ENCODE results near the gene ARPC1A.
"Not testable (repeated sequence)": the region's sequence is repeated elsewhere in the genome, so short reads cannot be mapped to it uniquely, and the experiment has no call there.

Gene ARPC1A

DNA sequence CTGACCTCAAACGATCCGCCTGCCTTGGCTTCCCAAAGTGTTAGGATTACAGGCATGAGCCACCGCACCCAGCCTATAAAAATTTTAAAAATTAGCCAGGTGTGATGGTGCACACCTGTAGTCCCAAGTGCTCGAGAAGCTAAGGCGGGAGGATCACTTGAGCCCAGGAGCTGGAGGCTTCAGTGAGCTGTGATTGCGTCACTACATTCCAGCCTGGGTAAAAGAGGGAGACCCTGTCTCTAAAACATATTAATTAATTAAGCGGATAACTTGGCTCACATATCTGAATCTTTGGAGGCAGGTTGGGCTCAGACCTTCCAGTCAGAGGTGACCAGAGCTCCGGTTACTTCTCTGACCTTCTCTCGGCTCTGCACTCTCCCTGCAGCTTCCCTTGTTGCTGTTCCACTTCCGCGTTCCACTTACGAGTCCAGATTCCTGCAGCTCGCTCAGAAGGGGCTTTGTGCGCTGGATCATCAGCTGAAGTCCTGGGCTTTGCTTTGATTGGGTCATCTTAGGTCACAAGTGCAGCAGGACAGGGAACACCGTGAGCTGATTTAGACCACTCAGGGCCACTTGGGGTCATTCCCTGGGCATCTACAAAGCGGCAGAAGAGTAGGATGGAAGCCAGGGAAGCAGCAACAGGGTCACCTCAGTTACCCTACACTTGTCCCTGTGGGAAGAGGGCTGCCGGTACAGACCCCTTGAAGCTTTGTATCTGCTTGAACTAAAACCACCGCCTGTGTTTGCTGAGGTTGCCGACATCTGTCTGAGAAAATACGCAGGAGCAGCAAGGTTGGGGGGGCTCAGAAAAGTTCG, 46.8 kb downstream of the ARPC1A start:
- DNase-seq, result no peak

DNA sequence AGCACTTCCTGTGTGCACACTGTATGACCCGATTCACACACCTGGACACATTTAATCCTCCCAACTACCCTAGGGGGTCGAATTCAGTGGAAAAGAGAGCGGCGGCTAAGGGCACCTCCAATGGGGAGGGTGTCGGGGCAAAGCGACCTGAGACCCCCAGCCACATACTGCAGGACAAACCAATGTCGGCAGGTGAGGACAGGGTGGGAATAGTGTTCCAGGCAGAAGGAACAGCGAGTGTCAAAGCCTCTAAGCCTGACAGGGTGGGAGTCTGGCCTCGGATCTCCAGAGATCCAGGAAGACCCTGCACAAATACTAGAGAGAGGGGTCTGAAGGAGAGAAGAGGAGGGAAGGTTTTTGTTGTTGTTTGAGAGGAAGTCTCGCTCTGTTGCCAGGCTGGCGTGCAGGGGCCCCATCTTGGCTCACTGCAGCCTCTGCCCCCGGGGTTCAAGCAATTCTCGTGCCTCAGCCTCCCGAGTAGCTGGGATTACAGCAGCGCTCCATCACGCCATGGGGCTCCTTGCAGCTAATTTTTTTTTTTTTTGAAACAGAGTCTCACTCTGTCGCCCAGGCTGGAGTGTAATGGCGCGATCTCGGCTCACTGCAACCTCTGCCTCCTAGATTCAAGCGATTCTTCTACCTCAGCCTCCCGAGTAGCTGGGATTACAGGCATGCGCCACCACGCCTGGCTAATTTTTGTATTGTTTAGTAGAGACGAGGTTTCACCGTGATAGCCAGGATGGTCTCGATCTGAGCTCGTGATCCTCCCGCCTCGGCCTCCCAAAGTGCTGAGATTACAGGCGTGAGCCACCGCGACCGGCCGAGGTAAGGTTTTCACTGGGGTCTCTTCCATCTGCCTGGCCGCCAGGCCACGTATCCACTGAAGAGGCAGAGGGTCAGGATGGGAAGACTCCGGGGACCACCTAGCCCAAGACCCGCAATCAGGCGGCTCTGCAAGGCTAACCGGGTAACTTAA, 47.7 kb downstream of the ARPC1A start:
- no peak for DNase-seq

DNA sequence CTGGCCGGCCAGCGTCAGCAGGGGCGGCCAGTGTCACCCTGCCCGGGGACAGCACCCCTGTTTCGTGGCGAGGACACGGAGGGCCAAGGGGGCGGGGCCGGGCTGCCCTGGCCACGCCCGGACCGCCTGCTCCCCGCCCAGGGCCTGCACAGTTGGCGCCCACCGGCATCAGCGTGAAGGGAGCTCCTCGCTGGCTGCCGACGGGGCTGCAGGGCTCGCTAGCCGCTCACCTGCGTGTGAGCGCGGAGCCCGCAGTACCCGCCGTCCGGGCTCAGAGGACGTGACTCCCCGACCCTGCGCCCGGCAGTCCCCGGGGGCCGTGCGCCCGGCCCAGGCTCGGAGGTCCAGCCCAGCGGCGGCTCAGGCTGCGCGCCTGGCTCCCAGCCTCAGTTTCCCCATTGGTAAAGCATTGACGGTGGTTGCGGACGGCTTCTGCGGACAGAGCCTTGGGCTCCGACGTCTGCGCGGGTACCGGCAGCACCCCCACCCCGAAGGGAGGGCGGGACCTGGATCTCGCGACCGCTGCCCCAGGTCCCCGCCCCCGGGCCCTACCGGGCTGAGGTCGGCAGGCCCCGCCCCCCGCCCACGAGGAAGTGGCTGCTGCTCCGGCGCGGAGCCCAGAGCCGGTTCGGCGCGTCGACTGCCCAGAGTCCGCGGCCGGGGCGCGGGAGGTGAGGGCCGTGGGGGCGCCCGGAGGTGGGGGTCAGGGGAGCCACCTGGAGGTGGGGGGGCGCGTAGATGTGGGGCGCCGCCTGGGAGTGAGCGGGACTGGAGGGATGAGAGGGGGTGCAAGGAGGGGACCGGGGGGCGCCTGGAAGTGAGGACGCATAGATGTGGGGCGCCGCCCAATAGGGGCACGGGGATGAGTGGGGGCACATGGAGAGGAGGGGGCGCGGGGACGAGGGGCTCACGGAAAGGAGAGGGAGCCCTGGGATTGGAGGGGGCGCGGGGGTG, 48.7 kb downstream of the ARPC1A start, which contains the start of gene ARPC1B:
TSS of gene ARPC1B (plus strand) at position 620 of the 954 bp plus-strand sequence. CDS start 10,985 bp downstream, outside the sequence.
- peak; percentile 80 for DNase-seq

DNA sequence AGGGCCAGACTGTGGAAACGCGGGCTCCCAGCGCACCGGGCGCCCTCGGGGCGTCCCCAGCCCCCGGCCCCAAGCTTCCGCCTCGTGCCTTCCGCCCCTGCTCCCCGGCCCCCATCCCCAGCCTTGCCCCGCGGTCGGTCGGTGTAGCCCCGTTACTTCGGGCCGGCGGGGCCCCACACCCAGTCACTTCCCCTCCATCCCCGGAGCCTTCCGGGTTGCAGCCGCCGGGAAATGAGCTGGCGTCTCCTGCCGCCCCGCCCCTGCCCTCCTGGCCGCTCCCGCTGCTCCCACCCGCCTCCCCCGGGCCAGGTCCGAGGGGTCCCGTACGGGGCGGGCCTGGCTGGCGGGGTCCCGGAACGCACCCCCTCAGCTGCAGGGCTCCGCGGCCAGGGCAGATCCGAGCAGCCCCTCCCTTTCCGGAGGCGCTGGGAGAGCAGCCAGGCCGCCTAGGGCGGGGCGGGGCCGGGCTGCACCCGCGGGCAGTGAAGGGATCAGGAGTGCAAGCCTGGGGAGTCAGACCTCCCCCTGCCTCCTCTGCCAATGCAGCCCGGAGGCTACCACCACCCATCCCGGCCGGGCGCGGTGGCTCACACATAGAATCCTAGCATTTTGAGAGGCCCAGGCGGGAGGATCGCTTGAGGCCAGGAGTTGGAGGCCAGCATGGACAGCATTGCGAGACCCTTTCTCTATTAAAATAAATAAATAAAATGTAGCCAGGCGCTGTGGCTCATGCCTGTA, 49.5 kb downstream of the ARPC1A start:
- DNase-seq, result peak; percentile 60

DNA sequence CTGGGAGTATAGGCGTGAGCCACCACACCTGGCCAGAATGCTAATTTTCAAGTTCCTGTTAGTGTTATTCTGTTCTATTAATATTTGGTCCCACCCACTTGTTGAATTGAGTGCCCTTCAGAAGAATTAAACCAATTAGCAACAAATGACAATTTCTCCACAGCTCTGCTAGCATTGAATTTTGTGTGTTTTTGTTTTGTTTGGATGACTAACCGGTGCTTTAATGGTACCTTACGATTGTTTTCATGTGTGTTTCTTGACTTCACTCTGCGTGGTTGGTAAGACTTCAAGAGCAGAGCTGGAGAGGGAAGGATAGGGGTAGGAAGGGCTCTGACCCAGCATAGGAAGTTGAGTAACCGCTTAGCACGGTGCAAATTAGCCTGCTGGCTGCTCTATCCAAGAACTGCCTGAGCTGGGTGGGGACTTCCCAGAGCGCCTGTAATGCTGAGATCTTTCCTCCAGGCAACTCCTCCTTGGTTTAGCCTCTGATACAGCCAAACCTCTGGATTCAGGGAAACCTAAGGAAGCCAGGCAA, 53.4 kb downstream of the ARPC1A start:
- peak; percentile 29 for DNase-seq

DNA sequence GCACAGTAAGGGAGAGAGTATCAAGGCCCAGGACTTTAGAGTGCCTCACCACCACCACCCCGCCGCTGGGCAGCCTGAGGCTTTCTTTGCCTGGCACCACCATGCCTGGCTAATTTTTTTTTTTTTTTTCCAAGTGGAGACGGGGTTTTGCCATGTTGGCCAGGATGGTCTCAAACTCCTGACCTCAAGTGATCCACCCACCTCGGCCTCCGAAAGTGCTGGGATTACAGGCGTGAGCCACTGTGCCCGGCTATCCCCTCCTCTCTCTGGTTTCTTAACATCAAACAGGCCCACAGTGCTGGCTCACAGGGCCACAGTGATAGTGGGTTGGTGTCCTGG, 54.0 kb downstream of the ARPC1A start:
- DNase-seq, result not testable (repeated sequence)

DNA sequence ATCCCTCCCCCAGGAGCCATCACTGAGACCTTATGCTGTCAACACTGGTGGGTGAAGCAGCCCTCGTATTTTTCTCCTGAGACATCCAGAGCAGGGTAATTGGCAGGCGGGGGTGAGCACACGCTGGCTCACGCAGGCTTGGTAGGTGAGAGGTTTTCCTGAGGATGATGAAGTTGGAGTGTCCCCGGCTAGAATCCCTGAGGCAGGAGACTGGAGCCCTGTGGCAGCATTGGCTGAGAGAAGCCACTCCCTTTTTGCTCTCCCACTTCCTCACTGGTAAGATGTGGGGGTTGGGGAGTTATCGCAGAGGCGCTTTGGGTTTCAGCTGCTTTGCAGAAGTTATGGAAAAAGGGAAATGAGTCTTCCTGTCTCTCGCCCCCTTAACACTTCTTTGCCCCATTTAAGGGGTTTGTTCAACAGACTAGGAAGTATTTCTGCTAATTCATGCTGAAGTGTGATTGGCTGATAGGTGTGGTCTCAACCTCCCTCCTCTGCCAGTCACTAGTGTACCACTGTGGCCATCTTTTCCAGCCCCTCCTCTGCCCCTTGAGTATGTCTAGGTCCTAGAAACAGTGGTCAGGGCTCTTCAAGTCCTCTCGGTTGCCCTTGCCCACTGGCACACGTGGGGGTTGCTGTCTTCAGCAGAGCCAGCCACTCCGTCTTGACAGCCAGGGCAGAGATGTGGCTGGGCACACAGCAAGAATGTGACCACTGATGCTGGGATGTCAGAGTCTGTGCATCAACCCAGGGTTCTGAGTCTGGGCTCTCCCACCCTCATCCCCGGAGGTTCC, 54.5 kb downstream of the ARPC1A start:
- DNase-seq, result no peak

DNA sequence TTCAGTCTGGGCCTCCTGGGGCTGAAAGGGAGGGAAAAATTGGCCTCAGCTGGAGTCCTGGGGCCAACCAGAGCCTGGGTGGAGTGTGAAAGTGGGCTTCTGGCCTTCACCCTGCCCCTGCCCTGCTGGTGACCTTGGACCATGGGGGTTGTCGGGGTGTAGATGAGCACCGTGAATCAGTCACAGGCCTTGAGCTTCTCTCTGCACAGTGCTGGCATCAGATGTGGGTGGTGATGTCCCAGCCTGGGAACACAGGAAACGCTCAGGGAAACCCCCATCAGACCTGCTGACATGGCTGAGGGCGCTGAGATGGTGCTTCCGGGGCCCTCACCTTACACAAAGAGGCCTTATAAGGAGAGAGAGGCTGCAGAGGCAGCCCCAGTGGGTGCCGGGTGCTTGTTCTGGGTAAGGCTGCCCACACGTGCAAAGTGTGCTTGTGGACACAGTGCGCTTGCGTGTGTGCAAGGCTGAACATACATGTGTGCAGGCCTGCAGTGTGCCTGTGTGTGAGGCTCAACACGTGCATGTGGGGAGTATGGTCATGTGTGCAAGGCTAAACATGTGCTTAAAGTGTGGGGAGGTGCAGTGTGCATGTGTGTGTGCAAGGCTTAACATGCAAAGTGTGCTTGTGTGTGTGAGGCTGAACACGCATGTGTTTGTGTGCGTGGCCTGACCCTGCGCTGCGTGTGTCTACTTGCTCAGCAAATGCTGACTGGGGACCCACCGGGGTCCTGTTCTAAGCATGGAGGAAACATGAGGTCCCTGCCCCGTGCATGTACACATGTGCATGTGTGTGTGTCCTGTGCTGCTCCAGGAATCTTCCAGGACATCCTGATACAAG, 55.3 kb downstream of the ARPC1A start:
- peak; percentile 86 for DNase-seq

DNA sequence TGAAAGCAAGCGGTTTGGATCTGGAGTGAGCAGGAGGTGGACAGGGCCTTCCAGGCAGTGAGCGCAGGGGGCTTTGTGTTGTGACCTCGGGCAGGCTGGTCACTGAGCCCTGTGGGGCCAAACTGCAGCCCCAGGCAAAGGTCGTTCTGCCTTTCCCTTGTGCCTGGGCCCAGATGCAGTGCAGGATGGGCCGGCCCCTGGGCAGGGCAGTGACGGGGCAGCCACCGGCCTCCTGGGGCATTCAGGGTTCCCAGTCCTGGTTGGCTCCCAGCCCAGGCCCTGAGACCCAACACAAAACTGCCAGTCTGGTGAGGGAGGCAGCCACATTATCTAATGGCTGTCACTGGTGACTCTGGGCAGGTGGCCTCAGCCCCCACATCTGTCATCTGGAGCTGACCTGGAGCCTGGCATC, 56.0 kb downstream of the ARPC1A start:
- DNase-seq, result no peak

DNA sequence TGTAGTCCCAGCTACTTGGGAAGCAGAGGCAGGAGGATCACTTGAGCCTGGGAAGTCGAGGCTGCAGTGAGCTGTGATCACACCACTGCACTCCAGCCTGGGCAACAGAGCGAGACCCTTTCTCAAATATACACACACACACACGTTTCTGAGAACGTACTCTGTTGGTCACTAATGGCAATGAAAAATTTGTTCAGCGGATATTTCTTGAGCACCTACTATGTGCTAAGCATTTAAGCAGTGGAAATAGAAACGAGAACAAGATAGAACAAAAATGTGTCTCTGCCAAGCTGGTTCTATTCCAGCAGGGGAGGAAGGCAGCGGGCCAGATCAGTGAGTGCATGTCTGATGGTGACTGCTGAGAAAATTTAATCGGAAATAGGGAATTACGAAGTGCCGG, 57.5 kb downstream of the ARPC1A start:
- no peak for DNase-seq

DNA sequence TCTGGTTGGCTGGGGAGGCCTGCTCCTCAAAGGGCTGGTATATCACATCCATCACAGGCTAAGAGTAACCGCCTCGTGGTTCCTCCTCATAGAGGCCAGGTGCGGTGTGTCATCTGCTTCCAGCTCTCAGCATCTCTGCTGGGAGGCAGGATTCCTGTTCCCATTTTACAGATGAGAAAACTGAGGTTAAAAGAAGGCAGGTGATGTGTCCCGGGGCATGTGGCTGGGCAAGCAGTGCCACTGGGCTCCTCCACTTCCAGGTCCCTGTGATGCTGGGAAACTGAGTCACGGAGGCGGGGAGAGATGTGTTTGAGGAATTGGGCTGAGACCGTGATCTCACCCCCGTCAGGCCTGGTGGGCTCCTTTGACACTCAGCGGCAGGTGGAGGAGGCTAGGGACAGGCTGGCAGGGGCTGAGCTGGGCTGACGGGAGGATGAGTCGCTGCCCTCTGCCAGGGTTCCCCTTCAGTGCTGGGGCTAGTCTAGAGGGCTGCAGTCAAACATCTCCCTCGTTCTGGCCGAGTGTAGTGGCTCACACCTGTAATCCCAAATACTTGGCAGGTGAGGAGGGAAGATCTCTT, 58.2 kb downstream of the ARPC1A start:
- DNase-seq, result no peak

DNA sequence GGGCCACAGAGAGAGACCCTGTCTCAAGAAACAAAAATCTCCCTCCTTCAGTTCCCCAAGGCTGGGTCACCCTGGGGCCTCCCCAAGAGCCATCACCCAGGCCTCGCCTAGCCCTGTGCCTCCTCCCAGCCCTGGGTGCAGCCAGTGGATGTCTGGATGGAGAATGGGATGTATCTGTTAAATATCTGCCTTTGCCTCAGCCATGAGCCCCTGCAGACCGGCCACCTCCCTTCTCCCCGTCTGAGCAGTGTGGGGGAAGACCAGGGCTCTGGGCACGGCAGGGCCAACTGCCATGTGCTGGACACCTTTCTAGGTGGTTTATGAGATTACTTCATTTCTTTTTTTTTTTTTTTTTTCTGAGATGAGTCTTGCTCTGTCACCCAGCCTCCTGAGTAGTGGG, 58.8 kb downstream of the ARPC1A start:
- DNase-seq, result no peak

DNA sequence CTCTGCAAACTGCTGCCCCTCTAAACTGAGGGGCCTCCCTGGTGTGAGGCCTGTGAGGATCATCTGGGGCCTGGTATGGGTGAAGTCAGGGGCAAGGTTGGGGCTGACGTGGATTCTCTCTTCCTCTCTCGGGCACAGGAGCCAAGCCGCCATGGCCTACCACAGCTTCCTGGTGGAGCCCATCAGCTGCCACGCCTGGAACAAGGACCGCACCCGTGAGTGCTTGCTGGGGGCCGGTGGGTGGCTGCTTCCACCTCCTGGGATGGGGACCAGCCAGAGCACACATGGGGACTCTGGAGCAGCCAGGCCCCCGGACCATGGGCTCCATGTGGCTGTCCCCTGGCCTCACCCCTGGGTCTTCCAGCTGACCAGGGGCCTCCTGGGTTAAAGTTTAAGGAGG, 59.9 kb downstream of the ARPC1A start:
- no peak for DNase-seq

DNA sequence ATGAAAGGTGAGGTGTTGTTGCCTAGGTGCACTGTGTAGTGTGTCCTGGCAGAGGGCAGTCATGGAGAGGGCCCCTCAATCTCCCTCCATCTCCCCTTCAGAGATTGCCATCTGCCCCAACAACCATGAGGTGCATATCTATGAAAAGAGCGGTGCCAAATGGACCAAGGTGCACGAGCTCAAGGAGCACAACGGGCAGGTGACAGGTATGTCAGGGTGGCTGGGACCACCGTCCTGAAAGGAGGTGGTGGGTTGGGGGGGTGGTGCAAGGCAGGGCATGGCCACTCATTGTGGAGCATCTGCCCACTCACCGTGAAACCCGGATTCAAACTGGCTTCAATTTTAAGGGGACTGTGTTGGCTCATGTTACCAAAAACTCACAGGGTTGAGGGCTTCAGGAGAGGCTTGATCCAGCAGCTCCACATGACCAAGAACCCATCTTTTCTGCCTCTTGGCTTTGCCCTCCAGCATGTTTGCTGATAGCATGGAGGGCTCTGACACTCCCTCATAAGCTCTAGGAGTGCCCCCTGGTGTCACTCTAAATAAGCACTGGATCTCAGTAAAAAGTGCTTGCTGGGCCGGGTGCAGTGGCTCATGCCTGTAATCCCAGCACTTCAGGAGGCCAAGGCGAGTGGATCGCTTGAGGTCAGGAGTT, 61.0 kb downstream of the ARPC1A start:
- no peak for DNase-seq

DNA sequence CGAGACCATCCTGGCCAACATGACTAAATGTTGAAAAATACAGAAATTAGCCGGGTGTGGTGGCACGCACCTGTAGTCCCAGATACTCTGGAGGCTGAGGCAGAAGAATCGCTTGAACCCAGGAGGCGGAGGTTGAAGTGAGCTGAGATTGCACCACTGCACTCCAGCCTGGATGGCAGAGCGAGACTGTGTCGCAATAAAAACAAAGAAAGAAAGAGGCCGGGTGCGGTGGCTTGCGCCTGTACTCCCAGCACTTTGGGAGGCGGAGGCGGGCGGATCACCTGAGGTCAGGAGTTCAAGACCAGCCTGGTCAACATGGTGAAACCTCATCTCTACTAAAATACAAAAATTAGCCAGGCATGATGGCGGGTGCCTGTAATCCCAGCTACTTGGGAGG, 61.5 kb downstream of the ARPC1A start:
- DNase-seq, result not testable (repeated sequence)

DNA sequence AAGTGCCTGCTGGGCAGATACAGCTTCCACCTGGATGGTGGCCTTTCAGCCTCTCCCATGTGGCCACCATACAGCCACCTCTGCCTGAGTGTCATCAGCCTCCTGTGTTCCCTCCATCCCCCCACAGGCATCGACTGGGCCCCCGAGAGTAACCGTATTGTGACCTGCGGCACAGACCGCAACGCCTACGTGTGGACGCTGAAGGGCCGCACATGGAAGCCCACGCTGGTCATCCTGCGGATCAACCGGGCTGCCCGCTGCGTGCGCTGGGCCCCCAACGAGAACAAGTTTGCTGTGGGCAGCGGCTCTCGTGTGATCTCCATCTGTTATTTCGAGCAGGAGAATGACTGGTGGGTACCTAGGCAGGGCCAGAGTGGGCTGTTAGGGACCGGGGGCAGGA, 62.2 kb downstream of the ARPC1A start:
- DNase-seq, result no peak

DNA sequence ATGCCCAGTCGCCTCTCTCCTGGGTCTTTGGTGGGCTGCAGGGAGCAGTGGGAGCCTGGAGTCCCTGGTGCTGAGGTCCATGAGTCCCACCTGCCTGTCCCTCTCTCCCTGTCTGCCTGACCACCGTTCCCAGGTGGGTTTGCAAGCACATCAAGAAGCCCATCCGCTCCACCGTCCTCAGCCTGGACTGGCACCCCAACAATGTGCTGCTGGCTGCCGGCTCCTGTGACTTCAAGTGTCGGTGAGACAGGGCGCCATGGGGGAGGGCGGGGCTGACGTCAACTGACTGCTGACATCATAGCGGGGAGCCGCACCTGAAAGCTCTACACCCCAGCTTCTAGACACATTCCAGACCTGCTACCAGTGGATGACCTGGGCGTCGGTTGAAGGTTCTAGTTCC, 64.1 kb downstream of the ARPC1A start:
- DNase-seq, result no peak

DNA sequence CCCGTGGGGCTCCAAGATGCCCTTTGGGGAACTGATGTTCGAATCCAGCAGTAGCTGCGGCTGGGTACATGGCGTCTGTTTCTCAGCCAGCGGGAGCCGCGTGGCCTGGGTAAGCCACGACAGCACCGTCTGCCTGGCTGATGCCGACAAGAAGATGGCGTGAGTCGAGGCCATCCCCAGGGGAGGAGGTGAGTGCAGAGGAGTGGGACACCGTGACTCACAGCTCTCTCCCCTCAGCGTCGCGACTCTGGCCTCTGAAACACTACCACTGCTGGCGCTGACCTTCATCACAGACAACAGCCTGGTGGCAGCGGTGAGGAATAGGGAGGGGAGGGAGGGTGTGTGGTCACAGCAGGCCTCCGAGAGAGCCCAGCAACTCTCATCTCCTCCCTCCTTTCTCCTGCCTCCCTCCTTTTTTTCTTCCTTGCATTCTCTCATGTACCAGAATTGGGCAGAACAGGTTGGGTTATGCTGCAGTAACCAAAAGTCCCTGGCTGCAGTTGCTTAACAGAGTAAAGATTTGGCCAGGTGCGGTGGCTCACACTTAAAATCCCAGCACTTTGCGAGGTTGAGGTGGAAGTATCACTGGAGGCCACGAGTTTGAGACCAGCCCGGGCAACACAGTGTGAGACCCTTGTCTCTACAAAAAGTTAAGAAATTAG, 65.4 kb downstream of the ARPC1A start:
- DNase-seq, result no peak
